Activated naive CD8-positive, alpha-beta T cell treated with anti-CD3 and anti-CD28 coated beads, Interleukin-2, amount 10 ng/mL, durations not matched to agents 7 days and 5 days (primary cell): ENCODE results near the gene ADRM1. TPM values are rescaled to one million over a fixed set of nuclear protein-coding genes. Genes with fewer than 3 reads are reported as not detected.
A peak's percentile ranks its signal among the peaks of the same experiment; 100 is the strongest.

Experiments
- ATAC-seq: fragments of 150-1000 bp; cut with Tn5 transposase; one replicate; pipeline ENCODE4 v1.10.0; 2021; ENCODE audit warnings: low read depth, moderate library complexity
- POLR2A ChIA-PET: fragments of 350-600 bp; sonication (Branson Sonifier 250); formaldehyde crosslinking; loops from one replicate; lab custom pipeline; 2021; ENCODE audit warnings: antibody characterized with exemption; lab: Charles Lee
- DNase-seq: peaks from one replicate; pipeline ENCODE4 v3.0.0; 2021
- H3K27ac Mint-ChIP-seq: one replicate; pipeline ENCODE4 v1.8.0; 2022; ENCODE audit warnings: mild to moderate bottlenecking, mixed read lengths
- H3K27me3 Mint-ChIP-seq: one replicate; pipeline ENCODE4 v1.8.0; 2022; ENCODE audit warnings: mild to moderate bottlenecking, moderate library complexity, mixed read lengths
- H3K36me3 Mint-ChIP-seq: one replicate; pipeline ENCODE4 v1.8.0; 2021; ENCODE audit warnings: mild to moderate bottlenecking, mixed read lengths
- H3K4me1 Mint-ChIP-seq: one replicate; pipeline ENCODE4 v1.8.0; 2021; ENCODE audit warnings: mixed read lengths
- H3K4me3 Mint-ChIP-seq: one replicate; pipeline ENCODE4 v1.8.0; 2022; ENCODE audit warnings: mild to moderate bottlenecking, moderate library complexity, mixed read lengths
- H3K9me3 Mint-ChIP-seq: one replicate; pipeline ENCODE4 v1.8.0; 2021; ENCODE audit warnings: mixed read lengths
- total RNA-seq, 2 experiments: library from RNA; stranded (reverse); gene quantifications; one replicate each; pipeline ENCODE4 v1.2.3, GENCODE V29; 2021

ADRM1 gene
- total RNA-seq, 2 experiments from 2014 or later = 72.4 to 74.6 TPM

GRCh38 chr20:62296724-62297448 lies 5.9 kb upstream of the ADRM1 start:
- Mint-ChIP-seq H3K36me3 (peaks cover 6% of the 10 kb centered on the region), H3K4me3 (no peak overlapping the region), H3K4me1 (peaks cover under 1% of the 10 kb centered on the region), H3K27me3 (no peaks in the 10 kb centered on the region), H3K27ac (no peak overlapping the region), H3K9me3 (no peaks in the 10 kb centered on the region)
- ATAC-seq (no peak), DNase-seq (no peak)
- POLR2A ChIA-PET = no interaction called here

- Mint-ChIP-seq H3K4me1 (peaks cover 2% of the 10 kb centered on the region), H3K36me3 (peaks cover 6% of the 10 kb centered on the region), H3K27ac (no peak overlapping the region), H3K4me3 (no peak overlapping the region), H3K9me3 (no peaks in the 10 kb centered on the region), H3K27me3 (no peaks in the 10 kb centered on the region)
- no peak for ATAC-seq
- POLR2A ChIA-PET = no interaction called here
- no peak for DNase-seq
These were observed 5.2 kb upstream of the ADRM1 start for GRCh38 chr20:62297449-62298227.

GRCh38 chr20:62298577-62299249 lies 4.1 kb upstream of the ADRM1 start:
- Mint-ChIP-seq H3K4me3 (no peak overlapping the region), H3K27me3 (no peaks in the 10 kb centered on the region), H3K9me3 (no peaks in the 10 kb centered on the region), H3K4me1 (peaks cover 2% of the 10 kb centered on the region), H3K27ac (no peak overlapping the region), H3K36me3 (peaks cover 8% of the 10 kb centered on the region)
- ATAC-seq (no peak), DNase-seq (no peak)
- POLR2A ChIA-PET = no interaction called here

GRCh38 chr20:62299666-62300236 lies 3.0 kb upstream of the ADRM1 start:
- Mint-ChIP-seq H3K4me3 (no peak overlapping the region), H3K27ac (no peak overlapping the region), H3K27me3 (no peaks in the 10 kb centered on the region), H3K4me1 (peaks cover 8% of the 10 kb centered on the region), H3K36me3 (peaks cover 9% of the 10 kb centered on the region), H3K9me3 (no peaks in the 10 kb centered on the region)
- no peak for DNase-seq
- ATAC-seq = no peak
- POLR2A ChIA-PET = interaction anchor here (1.0 kb wide), 1 partner anchor 83 kb away, joined by 4 read pairs; no protein-coding TSS in a partner anchor

GRCh38 chr20:62300319-62300718 lies 2.5 kb upstream of the ADRM1 start:
- POLR2A ChIA-PET = interaction anchor here (1.0 kb wide), 1 partner anchor 82 kb away, joined by 4 read pairs; no protein-coding TSS in a partner anchor
- peaks cover 8% of the 10 kb centered on the region for H3K36me3 Mint-ChIP-seq
- DNase-seq (no peak), ATAC-seq (no peak)
- H3K4me1 Mint-ChIP-seq = peaks cover 12% of the 10 kb centered on the region
- no peaks in the 10 kb centered on the region for H3K27me3 Mint-ChIP-seq
- H3K9me3 Mint-ChIP-seq = no peaks in the 10 kb centered on the region
- no peak overlapping the region for H3K4me3 Mint-ChIP-seq
- H3K27ac Mint-ChIP-seq = no peak overlapping the region

- Mint-ChIP-seq H3K9me3 (no peaks in the 10 kb centered on the region), H3K4me3 (peak overlapping the region; percentile 49), H3K27ac (peak overlapping the region; percentile 58), H3K36me3 (peaks cover 11% of the 10 kb centered on the region), H3K27me3 (no peaks in the 10 kb centered on the region), H3K4me1 (peaks cover 12% of the 10 kb centered on the region)
- ATAC-seq (no peak), DNase-seq (no peak)
- POLR2A ChIA-PET = interaction anchor here (1.6 kb wide), 1 partner anchor 86 kb away, joined by 6 read pairs; the partner anchor contains the start of gene RPS21
These were observed 1.6 kb upstream of the ADRM1 start for GRCh38 chr20:62301111-62301668.

- peak overlapping the region; percentile 97 for H3K4me3 Mint-ChIP-seq
- POLR2A ChIA-PET = interaction anchor here (0.6 to 1.6 kb wide), 3 partner anchors 85 to 301 kb away, joined by 3 to 6 read pairs (median 3); partner anchors contain the start of gene RPS21
- H3K36me3 Mint-ChIP-seq = peaks cover 11% of the 10 kb centered on the region
- peaks cover 12% of the 10 kb centered on the region for H3K4me1 Mint-ChIP-seq
- no peaks in the 10 kb centered on the region for H3K9me3 Mint-ChIP-seq
- peak; percentile 48 for ATAC-seq
- H3K27ac Mint-ChIP-seq = peak overlapping the region; percentile 100
- DNase-seq = peak; percentile 87
- H3K27me3 Mint-ChIP-seq = no peaks in the 10 kb centered on the region
These were observed 940 bp upstream of the ADRM1 start for GRCh38 chr20:62301773-62302340.

- H3K36me3 Mint-ChIP-seq = peaks cover 11% of the 10 kb centered on the region
- DNase-seq (no peak), ATAC-seq (no peak)
- POLR2A ChIA-PET = interaction anchor here (0.8 to 1.4 kb wide), 2 partner anchors 80 to 83 kb away, joined by 3 to 7 read pairs; partner anchors contain the start of gene RPS21
- H3K4me3 Mint-ChIP-seq = peak overlapping the region; percentile 97
- H3K4me1 Mint-ChIP-seq = peaks cover 12% of the 10 kb centered on the region
- no peaks in the 10 kb centered on the region for H3K9me3 Mint-ChIP-seq
- H3K27me3 Mint-ChIP-seq = no peaks in the 10 kb centered on the region
- peak overlapping the region; percentile 100 for H3K27ac Mint-ChIP-seq
These were observed 204 bp downstream of the ADRM1 start for GRCh38 chr20:62303062-62303339.

GRCh38 chr20:62303340-62304226 lies 786 bp downstream of the ADRM1 start:
- H3K27ac Mint-ChIP-seq = peak overlapping the region; percentile 82
- H3K36me3 Mint-ChIP-seq = peaks cover 11% of the 10 kb centered on the region
- DNase-seq (peak; percentile 61), ATAC-seq (peak; percentile 3)
- no peaks in the 10 kb centered on the region for H3K27me3 Mint-ChIP-seq
- peak overlapping the region; percentile 95 for H3K4me3 Mint-ChIP-seq
- H3K4me1 Mint-ChIP-seq = peaks cover 12% of the 10 kb centered on the region
- POLR2A ChIA-PET = interaction anchor here (1.4 kb wide), 1 partner anchor 83 kb away, joined by 7 read pairs; the partner anchor contains the start of gene RPS21
- H3K9me3 Mint-ChIP-seq = no peaks in the 10 kb centered on the region

- Mint-ChIP-seq H3K9me3 (no peaks in the 10 kb centered on the region), H3K4me3 (peak overlapping the region; percentile 95), H3K4me1 (peaks cover 12% of the 10 kb centered on the region), H3K27ac (peak overlapping the region; percentile 82), H3K27me3 (no peaks in the 10 kb centered on the region), H3K36me3 (peaks cover 11% of the 10 kb centered on the region)
- DNase-seq (no peak), ATAC-seq (no peak)
- POLR2A ChIA-PET = interaction anchor here (1.4 kb wide), 1 partner anchor 82 kb away, joined by 7 read pairs; the partner anchor contains the start of gene RPS21
These were observed 1.7 kb downstream of the ADRM1 start for GRCh38 chr20:62304331-62305148.

GRCh38 chr20:62305149-62305764 lies 2.5 kb downstream of the ADRM1 start:
- Mint-ChIP-seq H3K4me1 (peaks cover 12% of the 10 kb centered on the region), H3K36me3 (peaks cover 11% of the 10 kb centered on the region), H3K27ac (no peak overlapping the region), H3K27me3 (no peaks in the 10 kb centered on the region), H3K9me3 (no peaks in the 10 kb centered on the region), H3K4me3 (peak overlapping the region; percentile 95)
- ATAC-seq = no peak
- POLR2A ChIA-PET = interaction anchor here (0.9 kb wide), 1 partner anchor 75 kb away, joined by 3 read pairs; no protein-coding TSS in a partner anchor
- DNase-seq = no peak
